SU-DHL-6 (cell line): Measurements from ENCODE around the gene GNB1L.

Experiments
- H2AFZ ChIP-seq: fragments of 200-600 bp; sonication (generic); 2 replicates; pipeline ENCODE4 v1.6.1; 2014; ENCODE audit warnings: low read depth, mild to moderate bottlenecking, moderate library complexity, mixed read lengths, antibody characterized with exemption, low read length; ENCODE audit not compliant: severe bottlenecking
- H3F3A ChIP-seq: fragments of 200-600 bp; shearing (Covaris generic); 2 replicates; pipeline ENCODE4 v1.6.0; 2016; ENCODE audit warnings: antibody characterized with exemption, mild to moderate bottlenecking; ENCODE audit not compliant: insufficient read depth
- H3K27ac ChIP-seq: fragments of 200-600 bp; sonication (generic); 2 replicates; pipeline ENCODE4 v1.5.1; 2016; ENCODE audit warnings: low read depth, mild to moderate bottlenecking, low read length, moderate library complexity, mixed read lengths
- H3K27me3 ChIP-seq: fragments of 200-600 bp; sonication (generic), shearing (Covaris generic); 2 replicates; pipeline ENCODE4 v1.6.0; 2014; ENCODE audit warnings: mild to moderate bottlenecking, low read length
- H3K36me3 ChIP-seq: fragments of 200-600 bp; sonication (generic); 2 replicates; pipeline ENCODE4 v1.6.1; 2014; ENCODE audit warnings: mild to moderate bottlenecking, low read length, mixed read lengths
- H3K4me2 ChIP-seq: fragments of 300-600, 200-600 bp; shearing (Covaris generic), sonication (generic); 2 replicates; pipeline ENCODE4 v1.6.0; 2014; ENCODE audit warnings: low read length, low read depth, mild to moderate bottlenecking; ENCODE audit not compliant: poor library complexity, severe bottlenecking
- H3K4me3 ChIP-seq: fragments of 200-600 bp; sonication (generic); 2 replicates; pipeline ENCODE4 v1.5.1; 2014; ENCODE audit warnings: antibody characterized with exemption, low read length, mild to moderate bottlenecking, mixed read lengths; ENCODE audit not compliant: insufficient read depth, poor library complexity, severe bottlenecking
- H3K79me2 ChIP-seq: fragments of 200-600 bp; sonication (generic); 2 replicates; pipeline ENCODE4 v1.6.1; 2014; ENCODE audit warnings: mild to moderate bottlenecking, low read length, moderate library complexity; ENCODE audit not compliant: insufficient read depth
- H3K9ac ChIP-seq: fragments of 200-600 bp; sonication (generic); 2 replicates; pipeline ENCODE4 v1.7.0; 2014; ENCODE audit warnings: mild to moderate bottlenecking, low read length
- H3K9me2 ChIP-seq: fragments of 200-600 bp; sonication (generic); replicated peaks from 2 replicates; pipeline ENCODE4 v1.6.1; 2014; ENCODE audit warnings: low read length; ENCODE audit not compliant: insufficient read depth
- H3K9me3 ChIP-seq: fragments of 200-600 bp; sonication (generic); 2 replicates; pipeline ENCODE4 v1.6.1; 2014; ENCODE audit warnings: low read length, mixed read lengths; ENCODE audit not compliant: insufficient read depth
- H4K20me1 ChIP-seq: fragments of 200-600 bp; sonication (generic); 2 replicates; pipeline ENCODE4 v1.6.1; 2014; ENCODE audit warnings: low read depth, mild to moderate bottlenecking, antibody characterized with exemption, low read length, moderate library complexity, mixed read lengths
- EZH2phosphoT487 ChIP-seq: fragments of 200-600 bp; sonication (generic), shearing (Covaris generic); conservative IDR thresholded peaks from 2 replicates; pipeline ENCODE4 v1.6.1; 2018; ENCODE audit warnings: mild to moderate bottlenecking, antibody characterized with exemption, low read length, moderate library complexity, mixed read lengths
- TF ChIP-seq, protein P1 (sequence below): fragments of 200-600 bp; sonication (generic); IDR thresholded peaks from one replicate; pipeline ENCODE4 v1.5.1; 2017; ENCODE audit warnings: antibody characterized with exemption, mild to moderate bottlenecking, low read length, moderate library complexity; ENCODE audit not compliant: insufficient read depth, poor library complexity, severe bottlenecking

The GNB1L gene

DNA sequence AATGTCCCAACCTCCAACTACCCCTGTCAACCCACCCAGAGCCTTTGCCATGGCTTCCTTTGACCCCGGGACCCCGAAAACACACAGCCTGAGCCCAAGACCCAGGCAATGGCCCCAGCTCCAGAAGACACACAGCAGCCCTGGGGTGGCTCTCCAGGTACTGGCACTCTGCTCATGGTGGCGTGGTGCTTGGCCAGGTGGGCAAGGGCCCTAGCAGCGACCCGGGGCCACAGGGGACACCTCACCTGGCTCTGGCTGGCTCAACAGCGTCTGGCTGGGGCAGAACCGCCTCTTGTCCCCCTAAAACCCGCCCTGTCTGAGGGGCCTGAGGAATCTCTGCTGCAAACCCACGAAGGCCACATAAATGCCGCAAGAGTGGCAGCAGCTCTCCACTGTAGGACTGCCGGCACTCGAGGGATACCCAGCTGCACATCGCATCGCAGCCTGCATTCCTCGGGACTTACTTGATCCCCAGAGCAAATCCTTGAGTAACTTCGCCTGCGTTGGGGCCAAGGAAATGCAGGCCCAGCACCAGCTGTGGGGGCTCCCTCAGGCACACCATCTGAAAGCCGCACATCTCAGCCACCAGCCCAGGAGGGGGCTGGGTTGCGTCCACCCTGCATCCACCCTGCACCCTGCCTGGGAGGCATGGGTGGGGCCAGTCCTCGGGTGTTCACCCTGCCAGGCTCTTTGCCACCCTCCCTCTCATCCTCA lies 23.1 kb upstream of the GNB1L start:
- no peak overlapping the region for H3K9ac ChIP-seq
- no peak overlapping the region for H2AFZ ChIP-seq

DNA sequence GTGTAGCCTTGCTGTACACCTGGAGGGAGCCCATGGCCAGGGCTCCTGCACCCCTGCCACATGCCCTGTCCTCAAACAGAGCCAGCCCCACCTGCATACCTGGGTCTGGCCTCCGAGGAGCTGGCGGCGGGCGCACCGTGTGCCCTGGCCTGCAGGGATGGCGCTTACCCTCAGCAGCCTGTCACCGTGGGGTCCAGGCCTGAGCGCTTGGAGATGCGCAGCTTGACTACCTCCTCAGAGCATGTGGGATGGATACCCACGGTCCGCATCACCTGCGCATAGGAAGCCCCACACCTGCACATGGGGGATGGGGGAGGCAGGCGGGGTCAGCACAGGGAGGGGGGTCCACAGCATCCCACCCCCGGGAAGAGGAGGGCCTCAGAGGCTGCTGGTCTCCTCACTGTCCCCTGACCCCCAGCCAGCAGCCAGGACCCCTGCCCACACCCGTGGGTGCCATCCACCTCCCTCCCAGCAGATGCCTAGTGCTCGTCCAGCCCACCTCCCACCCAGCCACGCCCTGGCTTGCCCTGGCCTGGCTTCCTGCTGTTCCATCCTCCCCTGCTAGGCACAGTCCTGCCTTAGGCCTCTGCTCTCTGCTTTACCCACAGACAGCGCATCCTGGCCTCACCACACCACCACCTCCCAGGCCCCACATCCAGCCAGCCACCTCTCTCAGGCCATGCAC lies 22.4 kb upstream of the GNB1L start:
- no peak overlapping the region for H2AFZ ChIP-seq
- no peaks in the 10 kb centered on the region for H3K9me2 ChIP-seq
- no peak overlapping the region for H3K27ac ChIP-seq
- no peaks in the 10 kb centered on the region for H3K9me3 ChIP-seq
- no peak overlapping the region for H3K4me2 ChIP-seq
- H3K4me3 ChIP-seq: no peak overlapping the region
- H3K79me2 ChIP-seq: no peaks in the 10 kb centered on the region
- H3F3A ChIP-seq: no peaks in the 10 kb centered on the region
- no peaks in the 10 kb centered on the region for H4K20me1 ChIP-seq
- H3K27me3 ChIP-seq: no peaks in the 10 kb centered on the region
- H3K9ac ChIP-seq: no peak overlapping the region
- TF ChIP-seq, protein P1, sequence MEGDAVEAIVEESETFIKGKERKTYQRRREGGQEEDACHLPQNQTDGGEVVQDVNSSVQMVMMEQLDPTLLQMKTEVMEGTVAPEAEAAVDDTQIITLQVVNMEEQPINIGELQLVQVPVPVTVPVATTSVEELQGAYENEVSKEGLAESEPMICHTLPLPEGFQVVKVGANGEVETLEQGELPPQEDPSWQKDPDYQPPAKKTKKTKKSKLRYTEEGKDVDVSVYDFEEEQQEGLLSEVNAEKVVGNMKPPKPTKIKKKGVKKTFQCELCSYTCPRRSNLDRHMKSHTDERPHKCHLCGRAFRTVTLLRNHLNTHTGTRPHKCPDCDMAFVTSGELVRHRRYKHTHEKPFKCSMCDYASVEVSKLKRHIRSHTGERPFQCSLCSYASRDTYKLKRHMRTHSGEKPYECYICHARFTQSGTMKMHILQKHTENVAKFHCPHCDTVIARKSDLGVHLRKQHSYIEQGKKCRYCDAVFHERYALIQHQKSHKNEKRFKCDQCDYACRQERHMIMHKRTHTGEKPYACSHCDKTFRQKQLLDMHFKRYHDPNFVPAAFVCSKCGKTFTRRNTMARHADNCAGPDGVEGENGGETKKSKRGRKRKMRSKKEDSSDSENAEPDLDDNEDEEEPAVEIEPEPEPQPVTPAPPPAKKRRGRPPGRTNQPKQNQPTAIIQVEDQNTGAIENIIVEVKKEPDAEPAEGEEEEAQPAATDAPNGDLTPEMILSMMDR: no peak
- no peak for TF ChIP-seq EZH2phosphoT487
- no peaks in the 10 kb centered on the region for H3K36me3 ChIP-seq

More for the DNA sequence above, 23.1 kb upstream of the GNB1L start:
- Histone ChIP-seq H3K79me2 (no peaks in the 10 kb centered on the region), H3K4me2 (no peak overlapping the region), H3K36me3 (no peaks in the 10 kb centered on the region), H4K20me1 (no peaks in the 10 kb centered on the region), H3F3A (no peaks in the 10 kb centered on the region), H3K27ac (no peak overlapping the region), H3K4me3 (no peak overlapping the region), H3K27me3 (no peaks in the 10 kb centered on the region), H3K9me2 (no peaks in the 10 kb centered on the region), H3K9me3 (no peaks in the 10 kb centered on the region)
- TF ChIP-seq, protein P1: no peak
- TF ChIP-seq EZH2phosphoT487: no peak

DNA sequence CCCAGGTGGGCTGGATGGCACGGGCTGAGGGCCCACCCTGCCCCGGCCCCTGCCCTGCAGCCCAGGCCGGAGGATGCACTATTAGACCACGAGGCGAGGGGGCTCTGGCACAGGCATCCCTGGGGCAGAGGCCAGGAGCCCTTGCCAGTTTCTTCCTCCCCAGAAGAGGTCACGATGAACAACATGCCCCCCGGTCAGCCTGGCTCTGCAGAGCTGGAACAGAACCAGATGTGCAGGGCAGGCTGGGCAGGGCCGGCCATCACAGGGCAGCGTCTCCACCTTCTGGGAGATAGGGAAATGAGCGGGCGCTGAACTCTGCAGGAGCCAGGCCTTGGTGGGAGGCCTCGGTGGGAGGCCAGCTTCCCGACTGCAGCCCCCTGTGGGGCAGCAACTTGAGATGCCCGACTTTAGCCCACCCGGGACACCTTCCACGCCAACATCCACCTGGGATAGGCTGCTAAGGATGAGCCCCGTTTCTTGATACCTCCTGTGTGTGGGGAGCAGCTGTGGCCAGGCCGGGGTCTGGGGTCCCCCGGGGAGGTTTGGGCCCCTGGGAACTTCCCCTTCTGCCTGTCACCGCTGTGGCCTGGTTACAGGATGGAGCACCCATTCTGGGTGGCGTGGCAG lies 21.8 kb upstream of the GNB1L start:
- Histone ChIP-seq H3K9me2 (no peaks in the 10 kb centered on the region), H3K27ac (no peak overlapping the region), H3K27me3 (no peaks in the 10 kb centered on the region), H3K36me3 (no peaks in the 10 kb centered on the region), H2AFZ (no peak overlapping the region), H3F3A (no peaks in the 10 kb centered on the region), H3K9ac (no peak overlapping the region), H3K4me2 (no peak overlapping the region), H3K79me2 (no peaks in the 10 kb centered on the region), H3K4me3 (no peak overlapping the region), H3K9me3 (no peaks in the 10 kb centered on the region), H4K20me1 (no peaks in the 10 kb centered on the region)
- TF ChIP-seq, protein P1: no peak
- TF ChIP-seq EZH2phosphoT487: no peak
